IPS-15b (cell line): ENCODE results near the gene DRD5.
"Not testable (repeated sequence)": the region's sequence is repeated elsewhere in the genome, so short reads cannot be mapped to it uniquely, and the experiment has no call there.

Source experiments
- H3K27me3 ChIP-seq: one replicate; pipeline ENCODE4 v1.6.1; 2013; ENCODE audit warnings: low read length; ENCODE audit not compliant: control insufficient read depth, insufficient read depth
- H3K36me3 ChIP-seq: one replicate; pipeline ENCODE4 v1.6.1; 2013; ENCODE audit warnings: low read length; ENCODE audit not compliant: control insufficient read depth, insufficient read depth
- H3K4me1 ChIP-seq: one replicate; pipeline ENCODE4 v1.6.1; 2013; ENCODE audit warnings: mild to moderate bottlenecking, low read length; ENCODE audit not compliant: control insufficient read depth, insufficient read depth
- H3K4me3 ChIP-seq: one replicate; pipeline ENCODE4 v1.5.1; 2013; ENCODE audit warnings: low read depth, low read length
- H3K9ac ChIP-seq: one replicate; pipeline ENCODE4 v1.6.1; 2013; ENCODE audit warnings: low read depth, mild to moderate bottlenecking, low read length
- H3K9me3 ChIP-seq: one replicate; pipeline ENCODE4 v1.6.1; 2013; ENCODE audit warnings: mild to moderate bottlenecking, low read length; ENCODE audit not compliant: control insufficient read depth, insufficient read depth

Gene DRD5

GRCh38 chr4:9781343-9782135 is at the start of gene DRD5:
TSS of gene DRD5 (plus strand) at chr4:9781634. CDS start at chr4:9782030, 396 bp downstream.
- no peak within 1 kb of the TSS for H3K9ac ChIP-seq
- H3K36me3 ChIP-seq = no peaks in the 10 kb centered on the region
- H3K9me3 ChIP-seq = no peaks in the 10 kb centered on the region
- H3K27me3 ChIP-seq = peaks cover 40% of the 10 kb centered on the region
- no peaks in the 10 kb centered on the region for H3K4me1 ChIP-seq
- H3K4me3 ChIP-seq = peak within 1 kb of the TSS; percentile 39

GRCh38 chr4:9732256-9732655 is 49.2 kb upstream of the DRD5 start:
- not testable (repeated sequence) for H3K27me3 ChIP-seq, H3K9me3 ChIP-seq

GRCh38 chr4:9735515-9735914 is 45.9 kb upstream of the DRD5 start:
- H3K9me3 ChIP-seq = no peaks in the 10 kb centered on the region
- H3K4me3 ChIP-seq = no peak overlapping the region
- no peaks in the 10 kb centered on the region for H3K4me1 ChIP-seq
- no peak overlapping the region for H3K9ac ChIP-seq
- no peaks in the 10 kb centered on the region for H3K36me3 ChIP-seq
- H3K27me3 ChIP-seq = no peaks in the 10 kb centered on the region

More at GRCh38 chr4:9732256-9732655, 49.2 kb upstream of the DRD5 start:
- H3K4me1 ChIP-seq, H3K9ac ChIP-seq, H3K36me3 ChIP-seq, H3K4me3 ChIP-seq: not testable (repeated sequence)

- H3K4me3 ChIP-seq, H3K9me3 ChIP-seq, H3K9ac ChIP-seq, H3K4me1 ChIP-seq, H3K27me3 ChIP-seq, H3K36me3 ChIP-seq: not testable (repeated sequence)
These were observed 44.2 kb upstream of the DRD5 start for GRCh38 chr4:9737280-9737679.

GRCh38 chr4:9743789-9744188 is 37.6 kb upstream of the DRD5 start:
- not testable (repeated sequence) for H3K36me3 ChIP-seq, H3K4me3 ChIP-seq, H3K4me1 ChIP-seq, H3K9me3 ChIP-seq, H3K9ac ChIP-seq, H3K27me3 ChIP-seq

GRCh38 chr4:9745782-9746181 is 35.7 kb upstream of the DRD5 start:
- H3K9ac ChIP-seq = no peak overlapping the region
- no peaks in the 10 kb centered on the region for H3K36me3 ChIP-seq
- H3K4me1 ChIP-seq = no peaks in the 10 kb centered on the region
- H3K9me3 ChIP-seq = no peaks in the 10 kb centered on the region
- no peak overlapping the region for H3K4me3 ChIP-seq
- no peaks in the 10 kb centered on the region for H3K27me3 ChIP-seq

- Histone ChIP-seq H3K27me3 (peaks cover 4% of the 10 kb centered on the region), H3K4me1 (no peaks in the 10 kb centered on the region), H3K9ac (no peak overlapping the region), H3K9me3 (no peaks in the 10 kb centered on the region), H3K4me3 (no peak overlapping the region), H3K36me3 (no peaks in the 10 kb centered on the region)
These were observed 22.7 kb upstream of the DRD5 start for GRCh38 chr4:9758641-9759317.

- Histone ChIP-seq H3K27me3 (peaks cover 4% of the 10 kb centered on the region), H3K4me3 (no peak overlapping the region), H3K9me3 (no peaks in the 10 kb centered on the region), H3K9ac (no peak overlapping the region), H3K36me3 (no peaks in the 10 kb centered on the region), H3K4me1 (no peaks in the 10 kb centered on the region)
These were observed 18.5 kb upstream of the DRD5 start for GRCh38 chr4:9762823-9763475.

- no peak overlapping the region for H3K4me3 ChIP-seq
- no peaks in the 10 kb centered on the region for H3K27me3 ChIP-seq
- H3K9me3 ChIP-seq = no peaks in the 10 kb centered on the region
- H3K9ac ChIP-seq = no peak overlapping the region
- H3K36me3 ChIP-seq = no peaks in the 10 kb centered on the region
- H3K4me1 ChIP-seq = no peaks in the 10 kb centered on the region
These were observed 17.2 kb upstream of the DRD5 start for GRCh38 chr4:9764155-9764696.

- Histone ChIP-seq H3K27me3 (no peaks in the 10 kb centered on the region), H3K9me3 (no peaks in the 10 kb centered on the region), H3K4me1 (no peaks in the 10 kb centered on the region), H3K4me3 (no peak overlapping the region), H3K9ac (no peak overlapping the region), H3K36me3 (no peaks in the 10 kb centered on the region)
These were observed 16.3 kb upstream of the DRD5 start for GRCh38 chr4:9765091-9765490.

- H3K27me3 ChIP-seq = no peaks in the 10 kb centered on the region
- no peak overlapping the region for H3K9ac ChIP-seq
- H3K36me3 ChIP-seq = no peaks in the 10 kb centered on the region
- no peaks in the 10 kb centered on the region for H3K9me3 ChIP-seq
- no peaks in the 10 kb centered on the region for H3K4me1 ChIP-seq
- no peak overlapping the region for H3K4me3 ChIP-seq
These were observed 12.1 kb upstream of the DRD5 start for GRCh38 chr4:9769321-9769720.
